Mesenchymal stem cell (in vitro differentiated cells and primary cell): Measurements from ENCODE around the gene RGS12.

ENCODE experiments used
- DNase-seq: peaks from one replicate; pipeline ENCODE4 v3.0.0-alpha.2; 2013
- H2AFZ ChIP-seq: one replicate; pipeline ENCODE4 v1.6.1; 2013; ENCODE audit warnings: low read depth, mild to moderate bottlenecking, control low read depth, inconsistent platforms, low read length, moderate library complexity
- H2AK5ac ChIP-seq: 2 replicates; pipeline ENCODE4 v1.6.1; 2013; ENCODE audit warnings: low read length, moderate library complexity, mild to moderate bottlenecking, inconsistent platforms; ENCODE audit not compliant: severe bottlenecking
- H2BK120ac ChIP-seq: one replicate; pipeline ENCODE4 v1.6.1; 2013; ENCODE audit warnings: low read depth, mild to moderate bottlenecking, inconsistent platforms, low read length, moderate library complexity
- H2BK12ac ChIP-seq, 2 experiments: one replicate each; pipeline ENCODE4 v1.6.1; 2013; ENCODE audit warnings: inconsistent platforms in 2 of 2, low read length in 2 of 2, mild to moderate bottlenecking in 2 of 2, moderate library complexity in 2 of 2, control low read depth in 1 of 2
- H2BK15ac ChIP-seq: one replicate; pipeline ENCODE4 v1.6.1; 2013; ENCODE audit warnings: mild to moderate bottlenecking, low read depth, inconsistent platforms; ENCODE audit not compliant: poor library complexity, severe bottlenecking
- H2BK5ac ChIP-seq: 2 replicates; pipeline ENCODE4 v1.6.1; 2013; ENCODE audit warnings: low read depth, mild to moderate bottlenecking, low read length, control low read depth, inconsistent platforms; ENCODE audit not compliant: poor library complexity, severe bottlenecking
- H3K14ac ChIP-seq, 2 experiments: one replicate each; pipeline ENCODE4 v1.6.1; 2013; ENCODE audit warnings: inconsistent platforms in 2 of 2, low read length in 2 of 2, control low read depth in 1 of 2, mild to moderate bottlenecking in 1 of 2, moderate library complexity in 1 of 2
- H3K18ac ChIP-seq, 2 experiments: one replicate each; pipeline ENCODE4 v1.6.1; 2013; ENCODE audit warnings: inconsistent platforms in 2 of 2, low read length in 2 of 2, control low read depth in 1 of 2, low read depth in 1 of 2, mild to moderate bottlenecking in 1 of 2
- H3K23ac ChIP-seq, 2 experiments: one replicate each; pipeline ENCODE4 v1.6.1; 2013; ENCODE audit warnings: inconsistent platforms in 2 of 2, low read length in 2 of 2, mild to moderate bottlenecking in 2 of 2, moderate library complexity in 2 of 2, control low read depth in 1 of 2
- H3K27ac ChIP-seq: 2 replicates; pipeline ENCODE4 v1.5.1; 2013; ENCODE audit warnings: mild to moderate bottlenecking, moderate library complexity, low read length, control low read depth, inconsistent platforms; ENCODE audit not compliant: poor library complexity, severe bottlenecking
- H3K27me3 ChIP-seq, 2 experiments: 2 replicates each; pipeline versions ENCODE4 v1.6.1 to v1.7.0; 2013; ENCODE audit warnings: low read length in 2 of 2, mild to moderate bottlenecking in 2 of 2, moderate library complexity in 2 of 2, control low read depth in 1 of 2, inconsistent platforms in 1 of 2; ENCODE audit not compliant: control insufficient read depth in 1 of 2, insufficient read depth in 1 of 2
- H3K36me3 ChIP-seq, 2 experiments: 2 replicates each; pipeline versions ENCODE4 v1.6.1 to v1.7.0; 2013; ENCODE audit warnings: low read length in 2 of 2, control low read depth in 1 of 2, inconsistent platforms in 1 of 2, low read depth in 1 of 2, mild to moderate bottlenecking in 1 of 2; ENCODE audit not compliant: insufficient read depth in 2 of 2, control insufficient read depth in 1 of 2
- H3K4ac ChIP-seq, 2 experiments: one replicate each; pipeline ENCODE4 v1.6.1; 2013; ENCODE audit warnings: inconsistent platforms in 2 of 2, low read length in 2 of 2, mild to moderate bottlenecking in 2 of 2, moderate library complexity in 2 of 2, control low read depth in 1 of 2, low read depth in 1 of 2
- H3K4me1 ChIP-seq: 2 replicates; pipeline ENCODE4 v1.6.1; 2013; ENCODE audit warnings: low read depth, low read length, control low read depth; ENCODE audit not compliant: control insufficient read depth, insufficient read depth
- H3K4me2 ChIP-seq: 2 replicates; pipeline ENCODE4 v1.6.1; 2013; ENCODE audit warnings: low read length, mild to moderate bottlenecking, inconsistent platforms; ENCODE audit not compliant: poor library complexity, severe bottlenecking
- H3K4me3 ChIP-seq, 2 experiments: 2 replicates each; pipeline versions ENCODE4 v1.5.1 to v1.7.0; 2013; ENCODE audit warnings: low read length in 2 of 2, mild to moderate bottlenecking in 2 of 2, control low read depth in 1 of 2, low read depth in 1 of 2; ENCODE audit not compliant: insufficient read depth in 1 of 2
- H3K79me1 ChIP-seq: replicated peaks from 2 replicates; pipeline ENCODE4 v1.6.1; 2013; ENCODE audit warnings: mild to moderate bottlenecking, control low read depth, low read length, inconsistent platforms; ENCODE audit not compliant: poor library complexity, severe bottlenecking
- H3K9ac ChIP-seq: 2 replicates; pipeline ENCODE4 v1.7.0; 2013; ENCODE audit warnings: mild to moderate bottlenecking, low read length, moderate library complexity
- H3K9me3 ChIP-seq: 2 replicates; pipeline ENCODE4 v1.7.0; 2013; ENCODE audit warnings: mild to moderate bottlenecking, low read length; ENCODE audit not compliant: control insufficient read depth
- H4K8ac ChIP-seq: one replicate; pipeline ENCODE4 v1.6.1; 2013; ENCODE audit warnings: inconsistent platforms, mild to moderate bottlenecking, low read length, moderate library complexity
- H4K91ac ChIP-seq: one replicate; pipeline ENCODE4 v1.6.1; 2013; ENCODE audit warnings: mild to moderate bottlenecking, low read length, inconsistent platforms
- WGBS: methylation state at CpG from one replicate; pipeline ENCODE4 v1.1.7; 2013; ENCODE audit warnings: mixed read lengths; 5-methylcytosine and 5-hydroxymethylcytosine counted together

Gene RGS12

GRCh38 chr4:3290476-3290875 lies 2.3 kb upstream of the RGS12 start:
- H4K91ac ChIP-seq, result no peak overlapping the region
- peak overlapping the region in 1 of 2 experiments; percentile 2 for H3K23ac ChIP-seq
- H2AFZ ChIP-seq, result no peak overlapping the region
- H2BK15ac ChIP-seq, result no peak overlapping the region
- H3K18ac ChIP-seq, result no peak overlapping the region
- H3K27ac ChIP-seq, result no peak overlapping the region
- H2AK5ac ChIP-seq, result no peak overlapping the region
- H3K4me3 ChIP-seq, result no peak overlapping the region
- no peak overlapping the region for H4K8ac ChIP-seq
- no peak overlapping the region for H3K9ac ChIP-seq
- no peak overlapping the region for H3K14ac ChIP-seq
- WGBS, result 94% methylated on average over 11 of the region's 11 CpGs
- peaks cover 0 to 7% of the 10 kb centered on the region in 2 experiments for H3K36me3 ChIP-seq
- H2BK120ac ChIP-seq, result no peak overlapping the region
- no peak overlapping the region for H3K4ac ChIP-seq
- H3K9me3 ChIP-seq, result no peaks in the 10 kb centered on the region
- H3K4me1 ChIP-seq, result peaks cover 25% of the 10 kb centered on the region
- DNase-seq, result no peak
- H2BK12ac ChIP-seq, result no peak overlapping the region
- H2BK5ac ChIP-seq, result no peak overlapping the region
- no peak overlapping the region for H3K4me2 ChIP-seq
- H3K27me3 ChIP-seq, result peaks cover 6 to 36% of the 10 kb centered on the region in 2 experiments
- peaks cover 16% of the 10 kb centered on the region for H3K79me1 ChIP-seq

GRCh38 chr4:3290889-3291321 lies 1.9 kb upstream of the RGS12 start:
- Histone ChIP-seq H3K4ac (no peak overlapping the region), H3K18ac (no peak overlapping the region), H2AK5ac (no peak overlapping the region), H3K4me2 (no peak overlapping the region), H2BK5ac (no peak overlapping the region), H2BK15ac (no peak overlapping the region), H4K8ac (no peak overlapping the region), H3K14ac (no peak overlapping the region), H3K27ac (no peak overlapping the region), H3K4me1 (peaks cover 25% of the 10 kb centered on the region), H3K23ac (peak overlapping the region in 1 of 2 experiments; percentile 2), H2BK120ac (no peak overlapping the region), H2AFZ (no peak overlapping the region), H3K9me3 (no peaks in the 10 kb centered on the region), H3K27me3 (peaks cover 3 to 33% of the 10 kb centered on the region in 2 experiments), H4K91ac (no peak overlapping the region), H3K4me3 (no peak overlapping the region), H3K36me3 (peaks cover 0 to 7% of the 10 kb centered on the region in 2 experiments), H3K9ac (no peak overlapping the region), H3K79me1 (peaks cover 18% of the 10 kb centered on the region), H2BK12ac (no peak overlapping the region)
- DNase-seq, result no peak
- 91% methylated on average over 7 of the region's 9 CpGs for WGBS

GRCh38 chr4:3291411-3291968 lies 1.3 kb upstream of the RGS12 start:
- Histone ChIP-seq H3K14ac (no peak overlapping the region), H2BK15ac (no peak overlapping the region), H3K9ac (peak overlapping the region; percentile 85), H2BK12ac (peak overlapping the region in 1 of 2 experiments; percentile 66), H3K18ac (peak overlapping the region in 1 of 2 experiments; percentile 58), H2AK5ac (no peak overlapping the region), H3K27me3 (peaks cover 0 to 28% of the 10 kb centered on the region in 2 experiments), H2BK5ac (no peak overlapping the region), H2AFZ (peak overlapping the region; percentile 65), H2BK120ac (peak overlapping the region; percentile 71), H3K23ac (peak overlapping the region in 1 of 2 experiments; percentile 60), H3K27ac (peak overlapping the region; percentile 38), H3K36me3 (peaks cover 0 to 7% of the 10 kb centered on the region in 2 experiments), H3K4me2 (peak overlapping the region; percentile 85), H4K91ac (no peak overlapping the region), H3K4me1 (peaks cover 23% of the 10 kb centered on the region), H3K4me3 (peak overlapping the region; percentile 80 to 83), H4K8ac (no peak overlapping the region), H3K9me3 (no peaks in the 10 kb centered on the region), H3K4ac (peak overlapping the region in 1 of 2 experiments; percentile 40), H3K79me1 (peaks cover 23% of the 10 kb centered on the region)
- DNase-seq, result no peak
- WGBS, result 42% methylated on average over 24 of the region's 24 CpGs

GRCh38 chr4:3291969-3292570 lies 751 bp upstream of the RGS12 start:
- H3K27ac ChIP-seq, result peak overlapping the region; percentile 38
- under 1% methylated on average over 58 of the region's 60 CpGs for WGBS
- H3K9me3 ChIP-seq, result no peaks in the 10 kb centered on the region
- peak overlapping the region; percentile 35 for H2BK15ac ChIP-seq
- peak overlapping the region in 1 of 2 experiments; percentile 58 for H3K14ac ChIP-seq
- no peak overlapping the region for H4K91ac ChIP-seq
- no peak overlapping the region for H3K23ac ChIP-seq
- peak overlapping the region; percentile 46 for H4K8ac ChIP-seq
- H3K4ac ChIP-seq, result peak overlapping the region; percentile 47
- peaks cover 0 to 10% of the 10 kb centered on the region in 2 experiments for H3K36me3 ChIP-seq
- peaks cover 0 to 23% of the 10 kb centered on the region in 2 experiments for H3K27me3 ChIP-seq
- peak overlapping the region; percentile 59 for H2BK5ac ChIP-seq
- H3K4me2 ChIP-seq, result peak overlapping the region; percentile 85
- H2BK12ac ChIP-seq, result peak overlapping the region in 1 of 2 experiments; percentile 46
- H3K9ac ChIP-seq, result peak overlapping the region; percentile 85
- peak overlapping the region; percentile 65 for H2AFZ ChIP-seq
- peak overlapping the region; percentile 71 for H2BK120ac ChIP-seq
- H3K18ac ChIP-seq, result peak overlapping the region; percentile 58 to 88
- peaks cover 24% of the 10 kb centered on the region for H3K4me1 ChIP-seq
- peak overlapping the region; percentile 80 to 83 for H3K4me3 ChIP-seq
- no peak overlapping the region for H2AK5ac ChIP-seq
- H3K79me1 ChIP-seq, result peaks cover 29% of the 10 kb centered on the region
- DNase-seq, result peak; percentile 62
